Measurements from ENCODE around the gene ANKRD53. TPM values are rescaled to one million over a fixed set of nuclear protein-coding genes. Genes with fewer than 3 reads are reported as not detected.

Gene ANKRD53
- polyA plus RNA-seq, 1 of the 3 experiments (the other 2 are of a cell fraction) = 0.58 TPM

Small RNA genes lying within 50 kb of the gene (small RNA-seq; reads per million reads assigned to genes)
- gene RN7SL160P = 0 reads per million in 7 experiments

Other genes with a start within 250 kb of the ANKRD53 start
- 0.30 and 0.50 TPM in 2 replicates for gene ADD2, start 210.4 kb upstream of the ANKRD53 start, polyA plus RNA-seq (2012; rRNA removed)
- gene FIGLA, start 188.0 kb upstream of the ANKRD53 start, polyA plus RNA-seq (2012; rRNA removed) = not detected in 2 replicates
- 0.12 and 0.21 TPM in 2 replicates for gene CLEC4F, start 158.0 kb upstream of the ANKRD53 start, polyA plus RNA-seq (2012; rRNA removed)
- gene CD207, start 142.8 kb upstream of the ANKRD53 start, polyA plus RNA-seq (2012; rRNA removed) = 0.33 and 0.62 TPM in 2 replicates
- 4.3 and 4.4 TPM in 2 replicates for gene VAX2, start 78.1 kb upstream of the ANKRD53 start, polyA plus RNA-seq (2012; rRNA removed)
- 4.9 and 6.1 TPM in 2 replicates for gene ATP6V1B1, start 42.7 kb upstream of the ANKRD53 start, polyA plus RNA-seq (2012; rRNA removed)
- 44.3 and 58.7 TPM in 2 replicates for gene TEX261, start 16.2 kb downstream of the ANKRD53 start, polyA plus RNA-seq (2012; rRNA removed)
- gene NAGK, start 90.0 kb downstream of the ANKRD53 start, polyA plus RNA-seq (2012; rRNA removed) = 74.8 and 83.6 TPM in 2 replicates
- gene MCEE, start 151.6 kb downstream of the ANKRD53 start, polyA plus RNA-seq (2012; rRNA removed) = 6.2 and 7.5 TPM in 2 replicates
- gene MPHOSPH10, start 152.0 kb downstream of the ANKRD53 start, polyA plus RNA-seq (2012; rRNA removed) = 8.7 and 9.2 TPM in 2 replicates
- gene PAIP2B, start 248.5 kb downstream of the ANKRD53 start, polyA plus RNA-seq (2012; rRNA removed) = 0.20 and 0.23 TPM in 2 replicates